Hepatocyte (in vitro differentiated cells): Measurements from ENCODE around the gene CELF5. TPM values are rescaled to one million over a fixed set of nuclear protein-coding genes. Genes with fewer than 3 reads are reported as not detected.
"Not testable (repeated sequence)": the region's sequence is repeated elsewhere in the genome, so short reads cannot be mapped to it uniquely, and the experiment has no call there.

Experiments
- DNase-seq: peaks from one replicate; pipeline ENCODE4 v3.0.0-alpha.2; 2016; ENCODE audit warnings: low spot score
- H2AFZ ChIP-seq: fragments of 200-600 bp; sonication (generic); 2 replicates; pipeline ENCODE4 v1.6.0; 2016; ENCODE audit warnings: antibody characterized with exemption, mild to moderate bottlenecking
- H3K27ac ChIP-seq: fragments of 200-600 bp; sonication (generic); 2 replicates; pipeline ENCODE4 v1.5.1; 2016; ENCODE audit warnings: mild to moderate bottlenecking
- H3K27me3 ChIP-seq: fragments of 200-600 bp; sonication (generic); 2 replicates; pipeline ENCODE4 v1.6.1; 2016
- H3K36me3 ChIP-seq: fragments of 200-600 bp; sonication (generic); replicated peaks from 2 replicates; pipeline ENCODE4 v1.5.1; 2016; ENCODE audit warnings: low read depth; ENCODE audit not compliant: insufficient read depth
- H3K4me1 ChIP-seq: fragments of 200-600 bp; sonication (generic); 2 replicates; pipeline ENCODE4 v1.5.1; 2016; ENCODE audit warnings: mild to moderate bottlenecking, moderate library complexity; ENCODE audit not compliant: insufficient read depth
- H3K4me2 ChIP-seq: fragments of 200-600 bp; sonication (generic); 2 replicates; pipeline ENCODE4 v1.6.0; 2016
- H3K4me3 ChIP-seq: fragments of 200-600 bp; sonication (generic); 2 replicates; pipeline ENCODE4 v1.5.1; 2016; ENCODE audit warnings: mild to moderate bottlenecking
- H3K79me2 ChIP-seq: fragments of 200-600 bp; sonication (generic); 2 replicates; pipeline ENCODE4 v1.6.0; 2017; ENCODE audit warnings: mild to moderate bottlenecking
- H3K9me2 ChIP-seq: fragments of 200-600 bp; sonication (generic); replicated peaks from 2 replicates; pipeline ENCODE4 v1.6.0; 2017; ENCODE audit warnings: mild to moderate bottlenecking; ENCODE audit not compliant: insufficient read depth
- H3K9me3 ChIP-seq: fragments of 200-600 bp; sonication (generic); 2 replicates; pipeline ENCODE4 v1.5.1; 2016; ENCODE audit warnings: low read depth, mild to moderate bottlenecking
- H4K20me1 ChIP-seq: fragments of 200-600 bp; sonication (generic); 2 replicates; pipeline ENCODE4 v1.6.0; 2016; ENCODE audit warnings: mild to moderate bottlenecking; ENCODE audit not compliant: insufficient read depth, poor library complexity, severe bottlenecking
- CTCF ChIP-seq: fragments of 200-600 bp; sonication (generic); IDR thresholded peaks from 2 replicates; pipeline ENCODE4 v1.5.1; 2016; ENCODE audit warnings: antibody characterized with exemption, mild to moderate bottlenecking; ENCODE audit not compliant: poor library complexity
- EZH2 ChIP-seq: fragments of 200-600 bp; sonication (generic); IDR thresholded peaks from 2 replicates; pipeline ENCODE4 v1.6.1; 2016; ENCODE audit warnings: antibody characterized with exemption, mild to moderate bottlenecking, borderline replicate concordance
- EZH2phosphoT487 ChIP-seq: fragments of 200-600 bp; sonication (generic); IDR thresholded peaks from one replicate; pipeline ENCODE4 v1.6.1; 2018; ENCODE audit warnings: antibody characterized with exemption, mild to moderate bottlenecking, low read depth, moderate library complexity; ENCODE audit not compliant: unreplicated experiment, severe bottlenecking
- WGBS: methylation state at CpG from one replicate; pipeline ENCODE4 v1.1.6; 2016; ENCODE audit warnings: low lambda C conversion rate; ENCODE audit errors: missing lambda C conversion rate; 5-methylcytosine and 5-hydroxymethylcytosine counted together
- polyA plus RNA-seq: library from polyadenylated mRNA; unstranded; fragments of >200 nt; fragmentation: Nextera tagmentation; extraction: Ambion mirVana; gene quantifications from 2 replicates; pipeline ENCODE4 v1.2.1, GENCODE V29; 2016
- total RNA-seq: library from RNA; depleted of rRNA; stranded (reverse); fragments of >200 nt; gene quantifications from 2 replicates; pipeline ENCODE4 v1.2.3, GENCODE V29; 2014

Gene CELF5
- total and polyA plus RNA-seq, 2 experiments from 2014 or later: 0.03 to 0.17 TPM

DNA sequence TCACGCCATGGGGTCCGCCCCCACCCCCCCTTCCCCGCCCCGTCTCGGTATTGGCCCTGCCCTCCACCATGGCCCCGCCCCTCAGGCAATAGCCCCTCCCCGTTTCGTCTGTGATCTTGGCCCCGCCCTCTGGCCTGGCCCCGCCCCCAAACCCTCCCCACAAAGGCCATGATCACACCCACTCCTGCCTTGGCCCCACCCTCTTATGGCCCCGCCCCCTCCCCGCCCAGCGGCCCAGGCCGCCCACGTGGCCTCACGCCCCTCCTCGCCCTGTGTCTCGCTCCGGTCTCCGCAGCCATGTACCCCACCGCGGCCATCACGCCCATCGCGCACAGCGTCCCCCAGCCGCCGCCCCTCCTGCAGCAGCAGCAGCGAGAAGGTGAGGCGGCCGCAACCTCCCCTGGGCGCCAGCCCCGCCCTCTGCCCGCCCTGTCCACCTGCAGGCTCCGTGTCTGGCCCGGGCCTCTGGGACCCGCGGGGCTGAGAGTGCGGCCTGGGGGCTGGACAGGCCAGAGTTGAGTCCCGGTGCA, 61.3 kb downstream of the CELF5 start:
- no peak overlapping the region for H3K4me3 ChIP-seq
- H2AFZ ChIP-seq: no peak overlapping the region
- no peaks in the 10 kb centered on the region for H3K9me2 ChIP-seq
- no peaks in the 10 kb centered on the region for H4K20me1 ChIP-seq
- no peaks in the 10 kb centered on the region for H3K4me1 ChIP-seq
- no peaks in the 10 kb centered on the region for H3K9me3 ChIP-seq
- no peaks in the 10 kb centered on the region for H3K79me2 ChIP-seq
- WGBS: 17% methylated on average over 18 of the region's 40 CpGs
- DNase-seq: no peak
- H3K4me2 ChIP-seq: peak overlapping the region; percentile 78
- TF ChIP-seq CTCF (no peak), EZH2 (no peak), EZH2phosphoT487 (no peak)
- no peaks in the 10 kb centered on the region for H3K36me3 ChIP-seq
- no peak overlapping the region for H3K27ac ChIP-seq
- H3K27me3 ChIP-seq: peaks cover 8% of the 10 kb centered on the region

DNA sequence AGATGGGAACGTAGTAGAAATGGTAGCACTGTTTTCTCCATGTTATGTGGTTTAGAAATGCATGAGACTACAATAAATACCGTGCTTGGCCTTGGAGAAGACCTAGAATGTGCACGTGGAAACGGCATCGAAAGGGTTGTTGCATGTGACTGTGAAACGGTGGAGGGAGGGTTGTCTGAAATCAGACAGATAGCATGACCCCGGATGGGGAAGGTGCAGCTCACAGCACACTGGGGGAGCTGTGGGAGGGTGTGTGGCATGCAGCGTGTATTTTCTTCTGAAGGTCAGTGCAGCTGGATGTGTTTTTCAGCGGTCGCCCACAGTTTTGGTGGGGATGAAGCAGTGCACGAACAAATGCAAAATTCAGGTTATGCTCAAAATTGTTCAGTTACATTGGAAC, 63.4 kb downstream of the CELF5 start:
- H3K4me2 ChIP-seq: no peak overlapping the region
- no peaks in the 10 kb centered on the region for H3K9me3 ChIP-seq
- no peaks in the 10 kb centered on the region for H3K9me2 ChIP-seq
- no peaks in the 10 kb centered on the region for H3K79me2 ChIP-seq
- H3K36me3 ChIP-seq: no peaks in the 10 kb centered on the region
- no peaks in the 10 kb centered on the region for H3K4me1 ChIP-seq
- no peak overlapping the region for H3K27ac ChIP-seq
- H3K4me3 ChIP-seq: no peak overlapping the region
- H3K27me3 ChIP-seq: peaks cover 8% of the 10 kb centered on the region
- TF ChIP-seq EZH2: no peak
- no peak for TF ChIP-seq CTCF
- no peak for TF ChIP-seq EZH2phosphoT487
- H4K20me1 ChIP-seq: no peaks in the 10 kb centered on the region
- DNase-seq: no peak
- no peak overlapping the region for H2AFZ ChIP-seq
- 76% methylated on average over 11 of the region's 11 CpGs for WGBS

DNA sequence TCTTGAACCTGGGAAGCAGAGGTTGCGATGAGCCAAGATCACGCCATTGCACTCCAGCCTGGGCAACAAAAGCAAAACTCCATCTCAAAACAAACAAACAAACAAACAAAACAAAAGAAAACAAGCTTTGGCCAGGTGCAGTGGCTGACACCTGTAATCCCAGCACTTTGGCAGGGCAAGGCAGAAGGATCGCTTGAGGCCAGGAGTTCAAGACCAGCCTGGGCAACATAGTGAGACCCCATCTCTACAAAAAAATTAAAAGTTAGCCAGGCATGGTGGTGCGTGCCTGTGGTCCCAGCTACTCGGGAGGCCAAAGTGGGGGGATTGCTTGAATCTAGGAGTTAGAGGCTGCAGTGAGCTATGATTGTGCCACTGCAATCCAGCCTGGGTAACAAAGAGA, 64.0 kb downstream of the CELF5 start:
- not testable (repeated sequence) for H3K4me1 ChIP-seq, H3K4me2 ChIP-seq, DNase-seq, H3K36me3 ChIP-seq, H2AFZ ChIP-seq, H3K9me3 ChIP-seq, H3K27me3 ChIP-seq, H3K79me2 ChIP-seq, H3K4me3 ChIP-seq, H4K20me1 ChIP-seq, H3K9me2 ChIP-seq, H3K27ac ChIP-seq
- 83% methylated on average over 5 of the region's 5 CpGs for WGBS

- TF ChIP-seq EZH2 (no peak), EZH2phosphoT487 (no peak), CTCF (no peak)
- H3K9me2 ChIP-seq: no peaks in the 10 kb centered on the region
- no peak overlapping the region for H2AFZ ChIP-seq
- 56% methylated on average over 21 of the region's 23 CpGs for WGBS
- H3K27ac ChIP-seq: no peak overlapping the region
- no peaks in the 10 kb centered on the region for H3K4me1 ChIP-seq
- H3K9me3 ChIP-seq: no peaks in the 10 kb centered on the region
- no peak for DNase-seq
- no peak overlapping the region for H3K4me2 ChIP-seq
- H3K79me2 ChIP-seq: no peaks in the 10 kb centered on the region
- no peaks in the 10 kb centered on the region for H3K27me3 ChIP-seq
- H4K20me1 ChIP-seq: no peaks in the 10 kb centered on the region
- no peaks in the 10 kb centered on the region for H3K36me3 ChIP-seq
- H3K4me3 ChIP-seq: no peak overlapping the region
These were observed 65.6 kb downstream of the CELF5 start for GRCh38 chr19:3289971-3290569.

DNA sequence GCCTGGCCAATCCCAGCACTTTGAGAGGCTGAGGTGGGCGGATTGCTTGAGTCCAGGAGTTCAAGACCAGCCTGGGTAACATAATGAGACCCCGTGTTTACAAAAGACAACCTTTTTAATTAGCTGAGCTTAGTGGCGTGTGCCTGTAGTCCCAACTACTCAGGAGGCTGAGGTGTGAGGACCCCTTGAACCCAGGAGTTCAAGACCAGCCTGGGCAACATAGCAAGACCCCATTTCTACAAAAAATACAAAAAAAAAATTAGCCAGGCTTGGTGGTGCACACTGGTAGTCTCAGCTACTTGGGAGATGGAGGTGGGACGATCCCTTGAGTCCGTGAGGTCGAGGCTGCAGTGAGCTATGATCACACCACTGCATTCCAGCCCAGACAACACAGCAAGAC, 66.4 kb downstream of the CELF5 start:
- not testable (repeated sequence) for H3K79me2 ChIP-seq, H3K27ac ChIP-seq, H3K9me3 ChIP-seq, H3K27me3 ChIP-seq, H3K36me3 ChIP-seq, H2AFZ ChIP-seq, H3K4me3 ChIP-seq, H3K4me1 ChIP-seq, DNase-seq, H3K4me2 ChIP-seq, H3K9me2 ChIP-seq, H4K20me1 ChIP-seq
- 94% methylated on average over 6 of the region's 6 CpGs for WGBS
